Activated CD8-positive, alpha-beta memory T cell treated with anti-CD3 and anti-CD28 coated beads, Interleukin-2, amount 50 U/mL, for 24 hours (primary cell): ENCODE data around the gene FSTL5.
"Not testable (repeated sequence)": the region's sequence is repeated elsewhere in the genome, so short reads cannot be mapped to it uniquely, and the experiment has no call there.

Source experiments
- DNase-seq: peaks from one replicate; pipeline ENCODE4 v3.0.0-alpha.2; 2020; ENCODE audit errors: extremely low read depth

The FSTL5 gene

GRCh38 chr4:162163892-162164759 is at the start of gene FSTL5:
Gene FSTL5 (minus strand): TSS chr4:162164000. CDS start chr4:162111396, 52,604 bp downstream.
- no peak for DNase-seq

- DNase-seq, result no peak
Measured at GRCh38 chr4:162209706-162210105, 45.9 kb upstream of the FSTL5 start.

GRCh38 chr4:162203478-162203877 is 39.7 kb upstream of the FSTL5 start:
- not testable (repeated sequence) for DNase-seq

GRCh38 chr4:162201673-162202072 is 37.9 kb upstream of the FSTL5 start:
- no peak for DNase-seq

- DNase-seq, result no peak
Measured at GRCh38 chr4:162170509-162170908, 6.7 kb upstream of the FSTL5 start.

- DNase-seq, result no peak
Measured at GRCh38 chr4:162164906-162165510, 1.2 kb upstream of the FSTL5 start.

GRCh38 chr4:162162672-162163071 is 1.1 kb downstream of the FSTL5 start:
- no peak for DNase-seq

- no peak for DNase-seq
Measured at GRCh38 chr4:162157241-162157640, 6.6 kb downstream of the FSTL5 start.

- no peak for DNase-seq
Measured at GRCh38 chr4:162154862-162155540, 8.8 kb downstream of the FSTL5 start.

- DNase-seq, result no peak
Measured at GRCh38 chr4:162151850-162152249, 11.9 kb downstream of the FSTL5 start.

GRCh38 chr4:162151386-162151785 is 12.4 kb downstream of the FSTL5 start:
- DNase-seq, result no peak

- DNase-seq, result no peak
Measured at GRCh38 chr4:162149644-162150043, 14.2 kb downstream of the FSTL5 start.

- DNase-seq, result no peak
Measured at GRCh38 chr4:162140051-162140683, 23.6 kb downstream of the FSTL5 start.

- DNase-seq, result no peak
Measured at GRCh38 chr4:162139412-162139811, 24.4 kb downstream of the FSTL5 start.

- DNase-seq, result no peak
Measured at GRCh38 chr4:162131256-162131655, 32.5 kb downstream of the FSTL5 start.

GRCh38 chr4:162126729-162127128 is 37.1 kb downstream of the FSTL5 start:
- no peak for DNase-seq

GRCh38 chr4:162117051-162117450 is 46.7 kb downstream of the FSTL5 start:
- DNase-seq, result no peak

- no peak for DNase-seq
Measured at GRCh38 chr4:162116095-162116779, 47.6 kb downstream of the FSTL5 start.

- DNase-seq, result no peak
Measured at GRCh38 chr4:162115333-162115732, 48.5 kb downstream of the FSTL5 start.

GRCh38 chr4:162111078-162111477 is 52.7 kb downstream of the FSTL5 start:
- no peak for DNase-seq

GRCh38 chr4:162104459-162105124 is 59.2 kb downstream of the FSTL5 start:
- no peak for DNase-seq
